ENCODE data around the gene LIN28B.

Gene LIN28B

GRCh38 chr6:105116150-105116549 is 159.2 kb downstream of the LIN28B start:
- no peak overlapping the region for H3K4me3 ChIP-seq (ENCODE audit: low read depth, low read length)
- TF ChIP-seq, protein P1, sequence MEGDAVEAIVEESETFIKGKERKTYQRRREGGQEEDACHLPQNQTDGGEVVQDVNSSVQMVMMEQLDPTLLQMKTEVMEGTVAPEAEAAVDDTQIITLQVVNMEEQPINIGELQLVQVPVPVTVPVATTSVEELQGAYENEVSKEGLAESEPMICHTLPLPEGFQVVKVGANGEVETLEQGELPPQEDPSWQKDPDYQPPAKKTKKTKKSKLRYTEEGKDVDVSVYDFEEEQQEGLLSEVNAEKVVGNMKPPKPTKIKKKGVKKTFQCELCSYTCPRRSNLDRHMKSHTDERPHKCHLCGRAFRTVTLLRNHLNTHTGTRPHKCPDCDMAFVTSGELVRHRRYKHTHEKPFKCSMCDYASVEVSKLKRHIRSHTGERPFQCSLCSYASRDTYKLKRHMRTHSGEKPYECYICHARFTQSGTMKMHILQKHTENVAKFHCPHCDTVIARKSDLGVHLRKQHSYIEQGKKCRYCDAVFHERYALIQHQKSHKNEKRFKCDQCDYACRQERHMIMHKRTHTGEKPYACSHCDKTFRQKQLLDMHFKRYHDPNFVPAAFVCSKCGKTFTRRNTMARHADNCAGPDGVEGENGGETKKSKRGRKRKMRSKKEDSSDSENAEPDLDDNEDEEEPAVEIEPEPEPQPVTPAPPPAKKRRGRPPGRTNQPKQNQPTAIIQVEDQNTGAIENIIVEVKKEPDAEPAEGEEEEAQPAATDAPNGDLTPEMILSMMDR (conservative IDR thresholded peaks at IDR 0.05; ENCODE audit: low read depth, low read length), result no peak
- DNase-seq (ENCODE audit: low read depth), result no peak

DNA sequence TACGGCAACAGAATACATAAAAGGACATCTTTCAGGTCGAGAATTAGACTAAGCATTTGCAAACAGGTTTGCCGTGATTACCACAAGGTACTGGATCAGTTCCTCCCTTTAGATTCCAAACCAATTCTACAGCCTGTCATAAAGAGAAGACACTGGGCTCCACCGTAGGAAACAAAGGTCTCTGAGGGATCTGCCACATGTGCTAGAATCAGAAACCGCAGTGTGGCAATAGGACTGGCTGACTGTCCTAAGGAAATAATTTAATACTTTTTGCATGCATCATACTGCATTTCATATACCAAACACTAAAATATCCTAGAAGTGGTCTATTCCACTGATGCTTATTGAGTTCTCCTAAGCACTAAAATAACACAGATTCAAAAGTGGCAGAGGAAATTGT is 163.7 kb downstream of the LIN28B start:
- DNase-seq (ENCODE audit: low read depth), result peak; percentile 9
- H3K4me3 ChIP-seq (ENCODE audit: low read depth, low read length), result no peak overlapping the region
- TF ChIP-seq, protein P1 (conservative IDR thresholded peaks at IDR 0.05; ENCODE audit: low read depth, low read length), result no peak

DNA sequence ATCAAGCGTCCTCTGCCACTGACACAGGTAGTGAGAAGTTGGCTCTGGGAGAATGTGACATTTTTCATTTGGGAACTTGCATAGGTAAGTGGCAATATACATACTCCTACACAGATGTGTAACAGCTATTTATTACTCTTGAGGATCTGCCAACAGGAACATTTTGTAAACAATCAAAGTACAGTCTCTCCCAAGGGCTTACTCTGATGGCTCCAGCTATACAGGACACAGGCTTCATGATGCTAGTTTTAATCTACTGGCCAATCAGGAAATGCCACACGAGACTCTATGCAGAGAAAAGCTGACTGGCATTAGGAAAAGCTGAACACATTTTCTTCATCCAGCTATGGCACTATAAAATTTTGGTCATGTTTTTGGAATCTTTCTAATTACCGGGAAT is 165.1 kb downstream of the LIN28B start:
- TF ChIP-seq, protein P1 (conservative IDR thresholded peaks at IDR 0.05; ENCODE audit: low read depth, low read length), result no peak
- no peak overlapping the region for H3K4me3 ChIP-seq (ENCODE audit: low read depth, low read length)
- DNase-seq (ENCODE audit: low read depth), result no peak

DNA sequence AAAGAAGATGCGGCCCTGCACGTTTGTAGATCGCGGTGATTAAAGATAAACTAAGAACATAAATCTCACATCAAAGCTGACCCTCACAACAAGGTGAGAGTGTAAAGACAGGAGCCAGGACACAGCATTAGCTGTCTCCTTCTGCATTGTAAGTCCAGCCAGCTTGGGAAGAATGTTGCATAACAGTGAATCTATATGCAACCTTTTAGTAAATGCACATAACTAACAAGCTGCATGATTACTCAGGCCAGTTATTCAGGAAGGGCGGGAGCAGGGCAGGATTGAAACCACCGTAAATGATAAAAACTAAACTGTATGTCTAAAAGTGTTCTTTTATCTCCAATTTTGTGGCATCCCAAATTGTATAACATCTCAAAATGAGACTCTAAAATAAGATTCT is 165.8 kb downstream of the LIN28B start:
- no peak overlapping the region for H3K4me3 ChIP-seq (ENCODE audit: low read depth, low read length)
- TF ChIP-seq, protein P1 (conservative IDR thresholded peaks at IDR 0.05; ENCODE audit: low read depth, low read length), result no peak
- DNase-seq (ENCODE audit: low read depth), result no peak

All from choroid plexus epithelial cell (primary cell).